ENCODE results near the gene WDR5. TPM values are rescaled to one million over a fixed set of nuclear protein-coding genes. Genes with fewer than 3 reads are reported as not detected.

WDR5 gene
- total RNA-seq, 1 experiment from 2014 or later: 29.1 TPM

GRCh38 chr9:134132208-134132870, 3.5 kb upstream of the WDR5 start:
- TF ChIP-seq, protein P1, sequence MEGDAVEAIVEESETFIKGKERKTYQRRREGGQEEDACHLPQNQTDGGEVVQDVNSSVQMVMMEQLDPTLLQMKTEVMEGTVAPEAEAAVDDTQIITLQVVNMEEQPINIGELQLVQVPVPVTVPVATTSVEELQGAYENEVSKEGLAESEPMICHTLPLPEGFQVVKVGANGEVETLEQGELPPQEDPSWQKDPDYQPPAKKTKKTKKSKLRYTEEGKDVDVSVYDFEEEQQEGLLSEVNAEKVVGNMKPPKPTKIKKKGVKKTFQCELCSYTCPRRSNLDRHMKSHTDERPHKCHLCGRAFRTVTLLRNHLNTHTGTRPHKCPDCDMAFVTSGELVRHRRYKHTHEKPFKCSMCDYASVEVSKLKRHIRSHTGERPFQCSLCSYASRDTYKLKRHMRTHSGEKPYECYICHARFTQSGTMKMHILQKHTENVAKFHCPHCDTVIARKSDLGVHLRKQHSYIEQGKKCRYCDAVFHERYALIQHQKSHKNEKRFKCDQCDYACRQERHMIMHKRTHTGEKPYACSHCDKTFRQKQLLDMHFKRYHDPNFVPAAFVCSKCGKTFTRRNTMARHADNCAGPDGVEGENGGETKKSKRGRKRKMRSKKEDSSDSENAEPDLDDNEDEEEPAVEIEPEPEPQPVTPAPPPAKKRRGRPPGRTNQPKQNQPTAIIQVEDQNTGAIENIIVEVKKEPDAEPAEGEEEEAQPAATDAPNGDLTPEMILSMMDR (conservative IDR thresholded peaks at IDR 0.05; ENCODE audit: low read depth, low read length): no peak
- no peak for TF ChIP-seq EZH2 (IDR thresholded peaks at IDR 0.05; ENCODE audit: low read length, unreplicated experiment)
- TF ChIP-seq EZH2phosphoT487 (IDR thresholded peaks at IDR 0.05; ENCODE audit: borderline replicate concordance, low read length): no peak
- Histone ChIP-seq H3K9ac (ENCODE audit: low read length) (no peak overlapping the region), H4K20me1 (ENCODE audit: low read length) (0 out of 2 replicates have a peak, but pooled peaks cover 4% of the 10 kb centered on the region), H3K9me2 (replicated peaks; ENCODE audit: low read length) (no peaks in the 10 kb centered on the region), H3K4me1 (ENCODE audit: insufficient read depth, low read length) (peaks cover 13% of the 10 kb centered on the region; the same call in 1 of the 2 replicates), H3K9me3 (ENCODE audit: low read length) (no peaks in the 10 kb centered on the region), H3K4me3 (ENCODE audit: low read length) (no peak overlapping the region), H3K36me3 (ENCODE audit: low read depth, low read length) (no peaks in the 10 kb centered on the region), H3K27me3 (ENCODE audit: low read length) (no peaks in the 10 kb centered on the region), H3K27ac (ENCODE audit: low read length) (no peak overlapping the region), H2AFZ (ENCODE audit: low read length) (no peak overlapping the region), H3F3A (ENCODE audit: low read length, unreplicated experiment) (no peaks in the 10 kb centered on the region), H3K79me2 (ENCODE audit: low read length) (peaks cover 15% of the 10 kb centered on the region), H3K4me2 (ENCODE audit: low read length) (no peak overlapping the region)
- no TSS peak for BruUV-seq (replicated peaks)
- DNase-seq: no peak
- intact Hi-C loops (cut with micrococcal nuclease): no loop called here
- ATAC-seq: no peak
- ChIA-PET CTCF (no interaction called here), POLR2A (ENCODE audit: unreplicated experiment) (no interaction called here)

DNA sequence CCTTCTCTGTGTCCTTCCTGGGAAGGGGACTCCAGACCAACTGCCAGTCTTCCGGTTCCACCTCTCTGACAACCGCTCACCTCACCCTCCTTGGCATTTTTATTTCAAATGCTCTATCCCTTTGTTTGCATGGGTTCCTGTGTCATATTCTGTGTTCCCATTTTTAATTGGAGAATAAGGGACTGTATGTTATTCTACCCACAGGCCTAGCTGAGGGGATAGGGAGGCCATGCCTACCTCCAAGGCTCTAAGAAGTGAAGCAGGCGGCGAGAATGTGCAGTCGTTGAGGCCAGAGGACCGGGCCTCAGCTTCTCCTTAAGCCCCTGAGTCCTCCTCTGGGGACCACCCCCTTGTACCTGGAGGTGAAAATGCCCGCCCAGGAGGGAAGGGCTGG, 936 bp upstream of the WDR5 start:
- peaks cover 2% of the 10 kb centered on the region; the same call in 1 of the 2 replicates for H3K36me3 ChIP-seq (ENCODE audit: low read depth, low read length)
- no peaks in the 10 kb centered on the region for H3F3A ChIP-seq (ENCODE audit: low read length, unreplicated experiment)
- no TSS peak for BruUV-seq (replicated peaks)
- H3K9me2 ChIP-seq (replicated peaks; ENCODE audit: low read length): no peaks in the 10 kb centered on the region
- H4K20me1 ChIP-seq (ENCODE audit: low read length): peaks cover 17% of the 10 kb centered on the region; the same call in 1 of the 2 replicates
- H3K9me3 ChIP-seq (ENCODE audit: low read length): no peaks in the 10 kb centered on the region
- H3K27me3 ChIP-seq (ENCODE audit: low read length): no peaks in the 10 kb centered on the region
- DNase-seq (peak; percentile 13), ATAC-seq (peak; percentile 8)
- peaks cover 41% of the 10 kb centered on the region for H3K79me2 ChIP-seq (ENCODE audit: low read length)
- peak overlapping the region; percentile 31 for H3K27ac ChIP-seq (ENCODE audit: low read length)
- intact Hi-C loops (cut with micrococcal nuclease): loop anchor here (5.0 kb wide), 1 partner anchor 68 kb away; the partner anchor contains the start of gene BRD3
- H2AFZ ChIP-seq (ENCODE audit: low read length): peak overlapping the region; percentile 80
- H3K4me1 ChIP-seq (ENCODE audit: insufficient read depth, low read length): peaks cover 25% of the 10 kb centered on the region
- H3K4me2 ChIP-seq (ENCODE audit: low read length): peak overlapping the region; percentile 95
- ChIA-PET CTCF (no interaction called here), POLR2A (ENCODE audit: unreplicated experiment) (no interaction called here)
- peak overlapping the region; percentile 79 for H3K4me3 ChIP-seq (ENCODE audit: low read length)
- no peak for TF ChIP-seq EZH2phosphoT487 (IDR thresholded peaks at IDR 0.05; ENCODE audit: borderline replicate concordance, low read length)
- no peak for TF ChIP-seq EZH2 (IDR thresholded peaks at IDR 0.05; ENCODE audit: low read length, unreplicated experiment)
- TF ChIP-seq, protein P1 (conservative IDR thresholded peaks at IDR 0.05; ENCODE audit: low read depth, low read length): no peak
- H3K9ac ChIP-seq (ENCODE audit: low read length): peak overlapping the region; percentile 85
